Memory B cell (primary cell): ENCODE data around the gene IL13RA1.

Source experiments
- ATAC-seq: fragments of 150-1000 bp; cut with Tn5 transposase; 2 replicates; pipeline ENCODE4 v1.10.0; 2021; ENCODE audit warnings: low read depth, mild to moderate bottlenecking, moderate library complexity
- DNase-seq, 2 donors: peaks; one replicate each; pipeline ENCODE4 v3.0.0; 2022; ENCODE audit warnings: low spot score in 2 of 2
- H3K27ac Mint-ChIP-seq: one replicate; pipeline ENCODE4 v1.8.0; 2022; ENCODE audit warnings: mild to moderate bottlenecking, moderate library complexity, mixed read lengths
- H3K27me3 Mint-ChIP-seq: one replicate; pipeline ENCODE4 v1.8.0; 2022; ENCODE audit warnings: mixed read lengths
- H3K36me3 Mint-ChIP-seq: one replicate; pipeline ENCODE4 v1.8.0; 2022; ENCODE audit warnings: mild to moderate bottlenecking, mixed read lengths
- H3K4me1 Mint-ChIP-seq: one replicate; pipeline ENCODE4 v1.8.0; 2022; ENCODE audit warnings: mixed read lengths
- H3K4me3 Mint-ChIP-seq: one replicate; pipeline ENCODE4 v1.8.0; 2022; ENCODE audit warnings: mild to moderate bottlenecking, moderate library complexity, mixed read lengths
- H3K9me3 Mint-ChIP-seq: one replicate; pipeline ENCODE4 v1.8.0; 2022; ENCODE audit warnings: mixed read lengths

Gene IL13RA1

GRCh38 chrX:118739577-118739976, 12.2 kb downstream of the IL13RA1 start:
- H3K4me3 Mint-ChIP-seq: no peak overlapping the region
- no peaks in the 10 kb centered on the region for H3K27me3 Mint-ChIP-seq
- H3K4me1 Mint-ChIP-seq: peaks cover 10% of the 10 kb centered on the region
- peaks cover 4% of the 10 kb centered on the region for H3K36me3 Mint-ChIP-seq
- DNase-seq (no peak), ATAC-seq (no peak)
- H3K9me3 Mint-ChIP-seq: peaks cover 6% of the 10 kb centered on the region
- no peak overlapping the region for H3K27ac Mint-ChIP-seq

GRCh38 chrX:118740276-118740889, 13.0 kb downstream of the IL13RA1 start:
- no peak for DNase-seq
- ATAC-seq: no peak
- Mint-ChIP-seq H3K4me1 (peaks cover 6% of the 10 kb centered on the region), H3K27ac (no peak overlapping the region), H3K27me3 (no peaks in the 10 kb centered on the region), H3K4me3 (no peak overlapping the region), H3K9me3 (peaks cover 6% of the 10 kb centered on the region), H3K36me3 (peaks cover 4% of the 10 kb centered on the region)

GRCh38 chrX:118742176-118742575, 14.8 kb downstream of the IL13RA1 start:
- no peaks in the 10 kb centered on the region for H3K4me1 Mint-ChIP-seq
- no peaks in the 10 kb centered on the region for H3K9me3 Mint-ChIP-seq
- H3K27ac Mint-ChIP-seq: no peak overlapping the region
- DNase-seq (no peak), ATAC-seq (no peak)
- H3K4me3 Mint-ChIP-seq: no peak overlapping the region
- no peaks in the 10 kb centered on the region for H3K27me3 Mint-ChIP-seq
- peaks cover 2% of the 10 kb centered on the region for H3K36me3 Mint-ChIP-seq

GRCh38 chrX:118745570-118745969, 18.2 kb downstream of the IL13RA1 start:
- ATAC-seq (no peak), DNase-seq (no peak)
- Mint-ChIP-seq H3K4me3 (no peak overlapping the region), H3K36me3 (peaks cover 3% of the 10 kb centered on the region), H3K4me1 (no peaks in the 10 kb centered on the region), H3K27ac (no peak overlapping the region), H3K27me3 (no peaks in the 10 kb centered on the region), H3K9me3 (no peaks in the 10 kb centered on the region)

- Mint-ChIP-seq H3K9me3 (no peaks in the 10 kb centered on the region), H3K36me3 (peaks cover 5% of the 10 kb centered on the region), H3K4me1 (peaks cover 17% of the 10 kb centered on the region), H3K27ac (peak overlapping the region; percentile 88), H3K27me3 (no peaks in the 10 kb centered on the region), H3K4me3 (peak overlapping the region; percentile 64)
- DNase-seq (peak in 1 of 2 donors; percentile 16), ATAC-seq (peak; percentile 92)
Measured at GRCh38 chrX:118751950-118752783, 24.8 kb downstream of the IL13RA1 start.

GRCh38 chrX:118755633-118756032, 28.2 kb downstream of the IL13RA1 start:
- H3K36me3 Mint-ChIP-seq: peaks cover 4% of the 10 kb centered on the region
- no peaks in the 10 kb centered on the region for H3K27me3 Mint-ChIP-seq
- H3K27ac Mint-ChIP-seq: no peak overlapping the region
- no peaks in the 10 kb centered on the region for H3K9me3 Mint-ChIP-seq
- ATAC-seq (no peak), DNase-seq (no peak)
- no peak overlapping the region for H3K4me3 Mint-ChIP-seq
- H3K4me1 Mint-ChIP-seq: peaks cover 17% of the 10 kb centered on the region

GRCh38 chrX:118756101-118756500, 28.7 kb downstream of the IL13RA1 start:
- Mint-ChIP-seq H3K27ac (no peak overlapping the region), H3K27me3 (no peaks in the 10 kb centered on the region)

GRCh38 chrX:118758511-118758910, 31.1 kb downstream of the IL13RA1 start:
- H3K9me3 Mint-ChIP-seq: no peaks in the 10 kb centered on the region
- no peak for DNase-seq
- peaks cover 7% of the 10 kb centered on the region for H3K36me3 Mint-ChIP-seq
- no peak overlapping the region for H3K27ac Mint-ChIP-seq
- peaks cover 5% of the 10 kb centered on the region for H3K4me1 Mint-ChIP-seq
- H3K4me3 Mint-ChIP-seq: no peak overlapping the region
- no peaks in the 10 kb centered on the region for H3K27me3 Mint-ChIP-seq
- ATAC-seq: peak; percentile 37

More at GRCh38 chrX:118756101-118756500, 28.7 kb downstream of the IL13RA1 start:
- ATAC-seq (no peak), DNase-seq (no peak)
- H3K36me3 Mint-ChIP-seq: peaks cover 4% of the 10 kb centered on the region
- no peak overlapping the region for H3K4me3 Mint-ChIP-seq
- no peaks in the 10 kb centered on the region for H3K9me3 Mint-ChIP-seq
- H3K4me1 Mint-ChIP-seq: peaks cover 17% of the 10 kb centered on the region

GRCh38 chrX:118760025-118760424, 32.6 kb downstream of the IL13RA1 start:
- peaks cover 3% of the 10 kb centered on the region for H3K4me1 Mint-ChIP-seq
- ATAC-seq: no peak
- H3K4me3 Mint-ChIP-seq: no peak overlapping the region
- DNase-seq: no peak
- H3K27ac Mint-ChIP-seq: no peak overlapping the region
- no peaks in the 10 kb centered on the region for H3K9me3 Mint-ChIP-seq
- H3K27me3 Mint-ChIP-seq: no peaks in the 10 kb centered on the region
- peaks cover 6% of the 10 kb centered on the region for H3K36me3 Mint-ChIP-seq

GRCh38 chrX:118761939-118762707, 34.7 kb downstream of the IL13RA1 start:
- H3K4me1 Mint-ChIP-seq: no peaks in the 10 kb centered on the region
- DNase-seq (no peak), ATAC-seq (no peak)
- H3K27me3 Mint-ChIP-seq: no peaks in the 10 kb centered on the region
- H3K9me3 Mint-ChIP-seq: no peaks in the 10 kb centered on the region
- peaks cover 6% of the 10 kb centered on the region for H3K36me3 Mint-ChIP-seq
- H3K4me3 Mint-ChIP-seq: no peak overlapping the region
- no peak overlapping the region for H3K27ac Mint-ChIP-seq

- Mint-ChIP-seq H3K36me3 (peaks cover 6% of the 10 kb centered on the region), H3K4me3 (no peak overlapping the region), H3K27me3 (no peaks in the 10 kb centered on the region), H3K4me1 (no peaks in the 10 kb centered on the region), H3K27ac (no peak overlapping the region), H3K9me3 (no peaks in the 10 kb centered on the region)
- no peak for DNase-seq
- no peak for ATAC-seq
Measured at GRCh38 chrX:118763489-118763888, 36.1 kb downstream of the IL13RA1 start.

- DNase-seq (no peak), ATAC-seq (no peak)
- no peak overlapping the region for H3K27ac Mint-ChIP-seq
- no peak overlapping the region for H3K4me3 Mint-ChIP-seq
- H3K27me3 Mint-ChIP-seq: no peaks in the 10 kb centered on the region
- H3K4me1 Mint-ChIP-seq: no peaks in the 10 kb centered on the region
- H3K9me3 Mint-ChIP-seq: no peaks in the 10 kb centered on the region
- H3K36me3 Mint-ChIP-seq: peaks cover 5% of the 10 kb centered on the region
Measured at GRCh38 chrX:118764122-118764521, 36.7 kb downstream of the IL13RA1 start.

GRCh38 chrX:118770133-118770760, 42.8 kb downstream of the IL13RA1 start:
- ATAC-seq: no peak
- no peak overlapping the region for H3K4me3 Mint-ChIP-seq
- H3K4me1 Mint-ChIP-seq: peaks cover 3% of the 10 kb centered on the region
- H3K27ac Mint-ChIP-seq: no peak overlapping the region
- no peaks in the 10 kb centered on the region for H3K27me3 Mint-ChIP-seq
- DNase-seq: no peak
- peaks cover 12% of the 10 kb centered on the region for H3K36me3 Mint-ChIP-seq
- no peaks in the 10 kb centered on the region for H3K9me3 Mint-ChIP-seq

GRCh38 chrX:118772051-118772450, 44.6 kb downstream of the IL13RA1 start:
- no peak for ATAC-seq
- Mint-ChIP-seq H3K36me3 (peaks cover 13% of the 10 kb centered on the region), H3K9me3 (no peaks in the 10 kb centered on the region), H3K27ac (no peak overlapping the region), H3K27me3 (no peaks in the 10 kb centered on the region), H3K4me3 (no peak overlapping the region), H3K4me1 (peaks cover 6% of the 10 kb centered on the region)
- no peak for DNase-seq
